NCI-H146 treated with DMSO at 0.1 percent for 48 hours (cell line): ENCODE data around the gene EIF3I.
A peak's percentile ranks its signal among the peaks of the same experiment; 100 is the strongest.

Source experiments
- DNase-seq: peaks from one replicate; lab custom pipeline; 2025; ENCODE audit not compliant: unreplicated experiment; lab: John Stamatoyannopoulos, UW

EIF3I gene

DNA sequence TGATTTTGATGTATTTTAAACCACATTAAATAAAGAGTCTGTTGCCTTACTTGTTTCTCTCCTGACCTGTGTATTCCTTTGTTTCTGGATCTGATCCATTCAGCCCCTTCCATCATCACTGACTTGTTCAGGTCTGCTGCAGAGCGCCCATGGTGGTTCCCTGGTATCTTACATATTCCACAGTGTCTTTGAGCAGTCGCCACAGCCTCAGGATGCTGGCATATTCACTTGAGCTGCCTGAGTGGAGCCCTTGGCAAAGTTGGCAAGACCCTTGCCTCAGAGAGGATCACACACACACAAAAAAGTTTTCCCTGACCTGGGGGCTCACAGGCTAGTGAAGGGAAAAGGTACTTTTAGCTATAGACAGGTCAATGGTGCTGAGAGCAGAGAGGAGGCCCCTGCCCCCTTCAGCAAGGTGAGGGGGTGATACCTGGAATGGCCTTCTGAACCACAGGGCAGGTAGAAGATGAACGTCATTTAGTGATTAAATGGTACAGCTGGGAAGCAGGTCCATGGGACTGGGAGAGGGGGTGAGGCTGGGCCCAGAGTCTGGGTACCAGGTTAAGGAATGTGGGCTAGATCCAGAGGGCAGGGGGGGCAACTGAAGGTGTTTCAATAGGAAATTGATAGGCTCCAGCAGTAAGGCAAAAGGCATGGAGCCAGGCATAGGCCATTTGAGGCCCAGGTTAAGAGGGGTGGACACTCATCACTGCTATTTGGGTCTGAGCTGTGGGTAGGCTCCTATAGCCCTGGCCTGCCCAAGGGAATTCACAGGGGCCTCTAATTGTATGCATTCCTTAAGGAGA is 23.8 kb upstream of the EIF3I start:
- no peak for DNase-seq

DNA sequence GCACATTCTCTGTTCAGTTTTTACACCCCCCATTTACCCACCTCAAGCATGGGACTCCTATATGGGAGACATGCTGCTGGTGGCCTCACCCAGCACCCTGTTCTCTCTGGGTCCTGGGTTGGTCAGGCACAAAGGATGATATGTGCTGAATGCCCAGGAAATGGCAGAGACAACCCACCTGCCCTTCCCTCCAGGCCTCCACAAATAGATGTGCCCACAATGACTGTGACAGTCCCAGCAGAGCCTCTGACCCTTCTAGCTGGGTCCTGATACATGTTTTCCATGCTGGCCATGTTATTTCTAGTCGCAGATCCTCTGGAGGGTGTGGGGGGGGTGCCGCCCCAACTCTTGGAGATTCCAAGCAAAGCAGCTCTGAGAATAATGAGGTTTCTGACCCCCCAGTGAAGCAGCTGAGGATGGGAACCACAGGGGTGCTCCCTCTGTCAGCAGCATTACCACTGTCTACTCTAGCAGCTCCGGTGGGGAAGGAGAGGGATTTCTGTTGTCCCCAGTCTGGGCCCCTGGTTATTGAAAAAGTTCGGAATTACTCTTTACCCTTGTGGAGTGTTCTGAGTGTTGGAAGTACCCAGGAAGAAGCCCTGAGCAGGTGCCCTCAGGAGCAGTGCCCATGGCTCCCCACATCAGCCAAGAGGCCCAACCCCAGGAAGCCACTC is 23.0 kb upstream of the EIF3I start:
- DNase-seq: no peak

DNA sequence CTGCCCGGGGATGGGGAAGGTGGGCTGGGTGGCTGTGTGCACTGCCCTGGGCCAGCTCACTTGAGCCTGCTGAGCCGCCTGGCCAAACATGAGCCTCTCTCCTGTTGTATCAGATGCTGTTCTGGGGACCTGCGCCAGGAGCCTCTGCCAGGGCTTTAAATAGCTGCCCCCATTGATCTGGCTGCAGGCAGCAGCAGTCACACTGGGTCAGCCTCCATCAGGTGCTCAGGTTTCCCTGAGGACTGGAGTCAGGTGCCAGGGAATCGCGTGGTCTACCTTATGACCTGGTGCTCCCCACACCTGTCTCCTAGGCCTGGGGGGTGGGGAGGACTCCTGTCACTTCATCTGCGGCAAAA is 22.5 kb upstream of the EIF3I start:
- peak; percentile 1 for DNase-seq

DNA sequence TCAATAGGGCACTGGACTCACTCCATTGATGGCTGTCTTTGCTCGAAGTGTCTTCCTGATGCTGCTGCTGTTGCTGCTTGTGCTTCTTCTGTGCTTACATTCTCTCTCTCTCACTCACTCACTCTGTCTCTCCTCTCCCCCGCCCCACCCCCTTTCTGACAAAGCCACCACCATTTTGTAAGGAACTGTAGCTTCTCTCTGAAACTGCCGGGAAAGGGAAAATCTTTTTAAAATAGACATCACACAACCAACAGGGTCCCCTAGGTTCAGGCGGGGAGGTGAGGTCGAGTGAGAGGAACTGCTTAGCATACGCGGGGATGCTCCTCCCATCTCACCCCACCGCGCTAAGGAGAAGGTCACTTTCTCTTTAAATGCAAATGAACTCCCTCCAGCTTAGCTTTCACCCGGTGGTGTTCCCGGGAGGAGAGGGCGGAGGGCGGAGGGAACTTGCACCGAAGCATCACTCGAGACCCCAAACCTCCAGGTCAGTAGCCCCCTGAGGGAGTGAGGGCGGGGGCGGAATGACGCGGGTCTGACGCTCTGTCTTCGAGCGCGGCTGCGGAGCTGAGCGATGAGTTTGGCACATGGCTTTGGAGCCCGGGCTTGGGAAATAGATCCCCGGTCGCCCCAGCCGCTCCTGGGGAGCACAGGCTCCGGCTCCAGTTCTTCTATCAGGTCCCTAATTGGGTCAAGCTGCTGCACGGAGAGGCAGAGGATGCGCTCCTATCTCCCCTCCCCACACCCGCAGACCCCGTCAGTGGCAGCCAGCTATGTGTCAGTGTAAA is 21.8 kb upstream of the EIF3I start, which contains the start of gene CCDC28B:
Gene CCDC28B (plus strand): TSS at position 370 of the 785 bp plus-strand sequence. CDS start 1,341 bp downstream, outside the sequence.
- DNase-seq: peak; percentile 44

DNA sequence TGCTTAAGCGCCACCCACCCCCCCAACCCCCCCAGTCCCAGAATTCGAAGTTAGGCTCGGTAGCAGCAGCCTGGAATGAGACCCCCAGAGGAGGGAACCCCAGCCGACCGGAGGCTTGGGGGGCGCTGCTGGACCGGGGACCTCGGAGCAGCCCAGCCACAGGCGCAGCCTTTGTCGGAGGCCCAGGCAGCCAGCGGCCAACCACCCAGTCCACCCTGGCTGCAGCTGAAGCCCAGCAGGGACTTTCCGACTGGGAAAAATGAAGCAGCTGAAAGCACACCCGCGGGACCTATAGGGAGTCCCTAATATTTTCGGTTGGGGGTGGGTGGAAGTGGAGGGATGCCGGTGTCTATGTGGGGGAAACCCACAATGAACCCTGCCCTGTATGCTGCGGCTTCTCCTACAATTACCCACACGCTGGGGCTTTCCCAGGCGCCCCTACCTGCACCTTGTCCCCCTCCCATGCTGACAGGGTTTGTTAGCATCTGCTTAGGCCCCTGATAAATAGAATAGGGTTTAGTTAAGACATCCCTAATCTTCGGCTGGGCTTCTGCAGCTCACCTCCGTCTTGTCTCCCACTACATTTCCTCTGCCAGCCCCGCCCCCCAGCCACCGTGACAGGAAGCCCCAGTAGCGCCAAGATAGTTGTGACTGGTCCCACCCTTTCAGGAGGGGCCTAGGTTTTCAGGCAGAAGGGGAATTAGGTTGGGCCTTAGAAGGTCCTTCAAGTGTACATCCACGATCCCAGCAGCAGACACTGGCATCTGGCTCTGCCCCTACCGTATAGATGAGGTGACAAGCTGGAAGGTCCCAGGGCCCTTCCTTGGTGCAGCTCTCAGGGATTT is 21.0 kb upstream of the EIF3I start:
- DNase-seq: peak; percentile 5

DNA sequence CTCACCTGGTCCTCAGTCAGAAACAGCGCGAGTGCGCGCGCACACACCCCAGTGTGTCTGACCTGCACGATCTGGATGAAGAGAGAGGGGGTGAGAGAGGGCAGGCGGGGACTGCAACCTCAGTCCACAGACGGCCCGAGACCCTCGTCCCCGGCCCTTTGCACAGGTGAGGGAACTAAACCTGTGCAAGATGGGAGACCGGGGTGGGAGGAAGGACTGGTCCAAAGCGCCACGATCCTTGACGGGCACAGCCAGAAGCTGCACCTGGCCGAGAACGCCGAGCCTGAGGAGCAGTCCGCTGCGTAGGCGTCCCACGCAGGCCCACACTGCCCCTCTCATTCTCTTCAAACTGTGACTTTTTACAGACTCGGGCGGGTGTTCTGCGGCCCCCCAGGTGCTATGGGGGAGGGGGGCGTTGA is 17.3 kb upstream of the EIF3I start:
- no peak for DNase-seq

DNA sequence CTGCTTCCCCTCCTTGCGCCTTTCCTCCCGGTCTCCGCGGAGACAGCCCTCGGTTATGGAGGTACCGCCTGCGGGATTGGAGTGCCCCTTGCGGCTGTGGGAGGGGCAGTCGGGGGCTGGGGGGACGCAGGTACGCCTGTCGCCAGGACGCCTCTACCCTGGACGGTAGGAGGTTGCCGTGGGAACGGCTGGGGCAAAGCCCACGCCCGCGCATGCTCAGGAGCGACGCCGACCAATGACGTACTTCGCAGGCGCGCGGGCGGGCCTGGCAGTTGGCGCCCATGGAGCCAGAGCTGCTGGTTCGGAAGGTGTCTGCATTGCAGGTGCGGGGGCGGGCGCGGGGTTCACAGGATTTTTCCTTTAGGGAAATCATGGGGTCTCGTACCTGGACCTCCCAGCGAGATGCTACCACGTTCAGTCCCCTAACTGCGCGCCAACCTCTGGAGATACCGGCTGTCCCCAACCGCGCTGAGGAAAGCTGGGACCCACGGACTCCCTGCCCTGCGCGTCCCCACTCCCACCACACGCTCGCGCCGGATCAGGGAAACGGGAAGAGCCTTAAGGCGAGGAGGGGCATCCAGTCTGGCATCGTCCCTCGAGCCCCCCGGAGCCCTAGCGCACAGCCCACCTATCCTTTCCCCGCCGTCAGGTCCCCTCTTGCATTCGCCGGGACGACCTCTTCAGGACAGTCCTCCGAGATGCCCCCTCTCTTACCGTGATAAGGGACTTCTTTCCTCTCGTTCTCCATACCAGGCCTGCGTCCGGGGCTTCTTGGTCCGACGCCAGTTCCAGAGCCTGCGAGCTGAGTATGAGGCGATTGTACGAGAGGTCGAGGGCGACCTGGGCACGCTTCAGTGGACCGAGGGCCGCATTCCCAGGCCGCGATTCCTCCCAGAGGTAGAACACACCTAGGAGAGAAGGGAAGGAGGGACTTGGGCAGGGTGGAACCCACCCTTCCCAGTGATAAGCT is 16.5 kb upstream of the EIF3I start, which contains the start of gene IQCC:
Gene IQCC (plus strand): TSS at position 271 of the 970 bp plus-strand sequence. CDS start 11 bp downstream, at position 282.
- DNase-seq: peak; percentile 73

DNA sequence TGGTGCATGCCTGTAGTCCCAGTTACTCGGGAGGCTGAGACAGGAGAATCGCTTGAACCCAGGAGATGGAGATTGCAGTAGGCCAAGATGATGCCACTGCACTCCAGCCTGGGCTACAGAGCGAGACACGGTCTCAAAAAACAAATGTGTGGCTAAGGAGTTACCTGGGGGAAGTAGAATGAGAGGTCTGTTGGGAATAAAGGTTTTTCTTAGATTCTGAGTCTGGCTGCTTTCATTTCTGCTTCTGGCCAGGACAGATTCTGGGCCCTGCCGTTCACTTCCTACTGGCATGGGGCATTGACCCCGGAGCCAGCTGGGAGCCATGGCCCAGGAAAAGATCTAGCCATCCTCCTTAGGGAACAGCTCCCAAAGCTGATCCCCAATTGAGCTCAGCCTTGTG is 13.7 kb upstream of the EIF3I start:
- DNase-seq: no peak

DNA sequence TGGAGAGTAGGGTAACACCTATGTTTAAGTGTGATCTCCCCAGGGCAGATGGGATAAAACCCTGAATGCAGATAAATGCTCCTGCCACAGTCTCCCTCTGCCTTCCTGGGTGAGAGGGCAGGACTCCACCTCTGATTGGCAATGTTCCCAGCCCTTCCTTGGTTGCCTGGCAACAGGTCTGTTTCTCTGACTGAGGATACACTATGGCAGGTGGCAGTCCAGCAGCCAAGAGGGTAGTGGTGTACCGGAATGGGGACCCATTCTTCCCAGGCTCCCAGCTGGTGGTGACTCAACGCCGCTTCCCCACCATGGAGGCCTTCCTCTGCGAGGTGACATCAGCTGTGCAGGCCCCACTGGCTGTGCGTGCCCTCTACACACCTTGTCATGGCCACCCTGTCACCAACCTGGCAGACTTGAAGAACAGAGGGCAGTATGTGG is 13.3 kb upstream of the EIF3I start, which contains the start of gene DCDC2B:
Gene DCDC2B (plus strand): TSS at position 199 of the 438 bp plus-strand sequence. CDS start 5 bp downstream, at position 204.
- peak; percentile 27 for DNase-seq

DNA sequence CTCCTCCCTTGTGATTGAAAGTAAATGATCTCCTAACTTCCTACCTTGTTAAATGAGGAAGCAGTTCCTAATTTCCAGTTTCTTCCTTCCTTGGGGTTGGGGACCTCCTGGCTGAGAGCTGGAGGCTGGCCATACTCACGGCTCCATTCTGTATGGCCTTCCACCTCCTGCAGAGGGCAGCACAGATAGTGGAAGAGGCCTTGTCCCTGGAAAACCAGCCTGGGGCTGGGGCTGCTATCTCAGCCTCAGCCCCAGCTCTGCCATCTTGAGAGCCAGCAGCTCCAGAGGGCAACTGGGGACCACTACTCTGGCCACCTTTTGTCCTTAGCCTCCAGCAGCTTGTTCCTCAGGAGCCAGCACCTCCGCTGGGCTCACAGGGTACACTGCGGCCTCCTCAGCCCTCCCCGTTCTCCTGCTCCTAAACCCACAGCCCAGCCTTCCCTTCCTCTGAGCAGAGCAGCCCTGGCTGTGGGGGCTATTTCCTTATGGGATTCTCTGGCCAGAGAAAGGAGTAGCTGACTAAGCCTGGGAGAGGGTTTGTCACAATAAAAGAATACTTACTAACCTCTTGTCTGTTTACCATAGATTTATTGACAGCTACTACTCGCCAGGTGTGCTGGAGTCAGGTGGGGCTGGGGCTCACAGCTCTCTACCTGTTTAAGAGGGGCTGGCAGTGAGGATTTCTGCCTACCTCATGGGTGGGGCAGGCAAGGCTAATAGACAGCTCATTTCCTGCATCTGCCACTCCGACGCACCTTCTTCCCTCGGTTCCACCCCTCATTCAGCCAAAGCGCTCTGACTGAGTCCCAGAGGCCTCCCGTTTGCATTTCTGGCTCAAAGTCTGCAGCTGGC is 6.4 kb upstream of the EIF3I start:
- no peak for DNase-seq

DNA sequence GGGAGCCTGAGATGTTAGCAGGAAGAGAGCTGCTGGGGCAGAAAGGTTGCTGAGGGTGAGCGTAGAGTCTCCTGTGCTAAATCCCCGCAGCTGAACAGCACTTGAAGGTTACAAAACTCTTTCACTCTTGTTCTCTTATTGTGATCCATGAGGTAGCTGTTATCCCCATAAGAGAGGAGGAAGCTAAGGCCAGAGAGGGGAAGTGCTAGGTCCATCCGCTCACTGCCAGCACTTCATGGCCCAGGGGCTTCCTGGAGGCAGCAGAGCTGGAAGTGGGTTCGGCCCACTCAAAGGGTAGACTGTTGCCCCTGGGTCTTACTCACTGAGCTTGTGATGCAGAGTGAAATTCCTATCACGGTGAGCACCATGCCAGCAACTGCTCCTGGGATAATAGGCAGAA is 5.6 kb upstream of the EIF3I start:
- DNase-seq: no peak

DNA sequence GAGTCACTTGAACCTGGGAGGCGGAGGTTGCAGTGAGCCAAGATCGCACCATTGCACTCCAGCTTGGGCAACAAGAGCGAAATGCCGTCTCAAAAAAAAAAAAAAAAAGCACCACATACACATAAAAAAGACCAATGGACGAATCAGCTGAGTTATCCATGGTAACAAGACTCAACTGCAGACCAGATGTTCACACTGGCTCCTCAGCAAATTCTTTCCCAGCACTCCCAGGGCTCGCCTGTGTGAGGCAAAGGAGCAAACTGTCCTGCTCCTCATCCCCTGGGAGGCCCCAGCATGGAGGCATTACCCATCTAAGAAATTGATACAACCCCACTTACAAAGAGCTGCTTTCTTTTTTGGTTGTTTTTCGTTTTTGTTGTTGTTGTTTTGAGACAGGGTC is 3.2 kb upstream of the EIF3I start:
- no peak for DNase-seq

DNA sequence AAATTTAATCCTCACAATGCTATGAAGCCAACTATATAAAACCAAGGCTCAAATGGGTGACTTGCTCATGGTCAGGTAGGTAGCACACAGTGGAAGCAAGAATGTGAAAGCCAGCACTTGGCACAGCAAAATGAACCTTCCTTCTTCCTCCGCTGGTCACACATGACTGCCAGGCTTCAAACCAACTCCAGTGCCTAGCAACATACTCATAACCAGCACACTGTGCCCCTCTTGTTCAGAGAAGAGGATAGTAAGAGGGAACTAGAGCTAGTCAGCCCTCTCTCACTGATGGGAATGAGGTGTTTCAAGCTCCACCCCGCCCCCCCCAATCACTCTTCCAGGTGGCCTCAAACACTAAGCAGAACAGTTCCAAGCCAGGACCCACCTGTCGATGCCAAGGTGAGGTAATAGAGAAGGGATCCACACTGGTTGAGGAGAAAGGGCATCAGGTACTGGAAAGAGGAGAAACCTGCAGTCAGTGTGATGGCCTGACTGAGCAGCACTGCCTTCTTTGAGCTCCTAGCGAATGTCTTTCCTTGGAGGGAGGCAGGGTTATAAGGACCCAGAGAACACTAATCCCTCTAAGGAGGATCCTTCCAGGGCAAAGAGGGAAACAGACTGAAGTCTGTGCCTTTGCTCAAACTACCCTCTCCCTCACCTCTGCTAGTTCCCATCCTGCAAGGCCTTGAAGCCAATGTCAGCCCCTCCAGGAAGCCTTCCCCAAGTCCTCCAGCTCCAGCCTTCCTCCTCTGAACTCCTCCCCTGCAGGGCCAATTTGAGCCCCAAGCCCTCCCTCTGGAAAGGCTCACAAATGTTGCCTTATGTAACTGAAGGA is 1.2 kb upstream of the EIF3I start:
- no peak for DNase-seq

DNA sequence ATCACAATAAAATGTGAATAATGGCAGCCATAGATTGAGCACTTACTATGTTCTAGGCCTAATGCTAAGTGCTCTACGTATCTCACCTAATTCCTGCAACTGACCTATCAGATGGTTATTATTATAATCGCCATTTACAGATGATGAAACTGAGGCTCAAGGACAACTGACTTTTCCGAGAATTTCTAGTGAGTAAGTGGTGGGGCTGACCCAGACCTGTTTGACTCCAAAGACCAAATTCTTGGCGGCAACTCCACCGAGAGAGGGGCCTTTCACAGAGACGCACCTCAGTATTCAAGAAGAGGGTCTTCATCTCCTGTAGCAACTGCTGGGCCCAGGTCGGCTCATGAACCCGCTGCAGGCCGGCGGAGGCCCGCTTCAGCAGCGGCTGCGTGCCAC is 627 bp upstream of the EIF3I start:
- DNase-seq: no peak

DNA sequence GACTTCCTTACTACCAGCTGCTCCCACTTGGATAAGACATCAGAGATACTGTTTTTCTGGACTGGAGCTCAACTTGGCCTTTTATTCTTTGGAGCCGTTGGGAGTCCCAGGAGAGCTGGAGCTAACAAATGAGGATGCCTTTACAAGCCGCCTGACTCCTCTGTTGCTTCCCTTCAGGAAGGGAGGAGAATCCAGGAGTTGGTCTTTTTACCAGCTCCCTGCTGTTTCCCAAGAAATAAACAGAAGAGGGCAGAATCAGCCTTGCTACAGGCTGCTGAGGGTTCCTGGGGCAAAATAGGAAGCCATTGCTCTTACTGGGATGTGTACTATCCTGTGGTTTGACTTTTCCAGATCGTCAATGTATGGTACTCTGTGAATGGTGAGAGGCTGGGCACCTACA is 1.5 kb downstream of the EIF3I start:
- DNase-seq: no peak

DNA sequence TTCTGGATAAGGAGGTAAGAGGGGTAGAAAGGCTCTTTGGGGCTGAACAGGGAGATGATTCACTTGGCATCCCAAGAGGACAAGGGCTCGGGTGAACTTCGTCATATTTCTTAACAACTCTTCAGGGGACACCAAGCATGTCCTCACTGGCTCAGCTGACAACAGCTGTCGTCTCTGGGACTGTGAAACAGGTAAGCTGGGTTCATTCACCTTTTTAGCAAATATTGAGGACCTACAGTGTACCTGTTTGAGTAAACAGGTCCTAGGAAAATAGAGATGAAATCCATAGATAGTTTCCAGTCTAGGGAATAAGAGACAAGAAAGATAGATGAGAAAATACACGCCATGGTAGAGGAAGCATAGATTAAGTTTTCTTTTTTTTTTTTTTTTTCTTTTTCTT is 2.1 kb downstream of the EIF3I start:
- no peak for DNase-seq

DNA sequence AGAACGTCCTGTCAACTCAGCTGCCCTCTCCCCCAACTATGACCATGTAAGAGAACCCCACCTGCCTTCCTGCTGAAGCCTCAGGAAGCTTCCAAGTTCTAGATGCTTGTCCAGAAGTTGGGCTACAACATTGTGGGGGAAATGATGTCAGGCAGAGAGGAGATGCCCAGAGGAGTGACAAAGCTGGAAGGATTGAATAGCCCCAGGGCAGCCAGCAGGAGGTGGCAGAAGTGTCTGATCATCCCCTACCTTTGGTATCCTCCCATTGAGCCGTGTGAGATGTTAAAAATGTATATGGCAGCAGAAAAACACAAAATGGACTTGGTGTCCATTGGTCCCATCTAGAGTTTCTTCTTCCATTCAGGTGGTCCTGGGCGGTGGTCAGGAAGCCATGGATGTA is 6.6 kb downstream of the EIF3I start:
- DNase-seq: no peak
